ENCODE data around the gene BACH2. TPM values are rescaled to one million over a fixed set of nuclear protein-coding genes. Genes with fewer than 3 reads are reported as not detected.

The BACH2 gene
- total RNA-seq, 2 donors from 2014 or later, result 5.2 to 5.7 TPM

DNA sequence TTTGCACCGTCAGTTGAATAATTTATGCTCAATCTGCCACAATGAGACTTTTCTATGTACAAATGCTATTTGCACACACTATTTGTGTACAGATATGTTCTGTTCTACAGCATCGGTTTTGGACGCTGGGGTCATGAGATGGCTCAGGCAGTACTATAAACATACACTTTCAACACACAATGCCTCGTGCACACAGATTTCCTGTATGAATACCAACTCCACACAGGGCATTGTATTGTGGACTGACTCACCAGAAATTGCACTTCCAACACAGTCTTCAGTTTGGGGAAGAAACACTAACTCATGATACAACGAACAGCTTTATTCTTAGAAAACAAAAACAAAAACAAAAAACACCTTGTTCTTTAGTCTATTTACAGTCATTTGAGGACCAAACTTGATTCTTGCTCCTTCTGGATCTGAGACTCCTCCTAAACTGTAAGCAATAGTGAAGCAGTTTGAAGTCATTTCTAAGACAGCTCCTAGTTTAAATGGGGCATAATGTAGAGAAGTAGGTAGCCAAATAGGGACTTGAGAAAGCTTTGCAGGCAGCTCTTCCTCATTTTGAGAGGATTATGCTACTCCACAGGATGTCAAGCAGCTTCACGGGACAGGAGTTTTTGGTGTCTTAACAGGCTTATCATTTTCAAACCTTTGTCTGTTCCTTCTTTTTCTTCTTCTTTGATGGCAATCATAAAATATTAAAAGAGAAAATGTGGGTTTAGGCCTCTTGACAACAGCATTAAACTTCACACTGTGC, 368.7 kb downstream of the BACH2 start:
- no peaks in the 10 kb centered on the region for H3K36me3 ChIP-seq
- TF ChIP-seq POLR2AphosphoS5 (IDR thresholded peaks at IDR 0.05), result no peak
- TF ChIP-seq, protein P1, sequence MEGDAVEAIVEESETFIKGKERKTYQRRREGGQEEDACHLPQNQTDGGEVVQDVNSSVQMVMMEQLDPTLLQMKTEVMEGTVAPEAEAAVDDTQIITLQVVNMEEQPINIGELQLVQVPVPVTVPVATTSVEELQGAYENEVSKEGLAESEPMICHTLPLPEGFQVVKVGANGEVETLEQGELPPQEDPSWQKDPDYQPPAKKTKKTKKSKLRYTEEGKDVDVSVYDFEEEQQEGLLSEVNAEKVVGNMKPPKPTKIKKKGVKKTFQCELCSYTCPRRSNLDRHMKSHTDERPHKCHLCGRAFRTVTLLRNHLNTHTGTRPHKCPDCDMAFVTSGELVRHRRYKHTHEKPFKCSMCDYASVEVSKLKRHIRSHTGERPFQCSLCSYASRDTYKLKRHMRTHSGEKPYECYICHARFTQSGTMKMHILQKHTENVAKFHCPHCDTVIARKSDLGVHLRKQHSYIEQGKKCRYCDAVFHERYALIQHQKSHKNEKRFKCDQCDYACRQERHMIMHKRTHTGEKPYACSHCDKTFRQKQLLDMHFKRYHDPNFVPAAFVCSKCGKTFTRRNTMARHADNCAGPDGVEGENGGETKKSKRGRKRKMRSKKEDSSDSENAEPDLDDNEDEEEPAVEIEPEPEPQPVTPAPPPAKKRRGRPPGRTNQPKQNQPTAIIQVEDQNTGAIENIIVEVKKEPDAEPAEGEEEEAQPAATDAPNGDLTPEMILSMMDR (IDR thresholded peaks at IDR 0.05), result no peak
- no peak for TF ChIP-seq POLR2A (IDR thresholded peaks at IDR 0.05)
- H3K9me3 ChIP-seq, result no peaks in the 10 kb centered on the region
- WGBS, result 84% methylated on average over 6 of the region's 6 CpGs
- H3K4me1 ChIP-seq (replicated peaks), result no peaks in the 10 kb centered on the region
- no peak overlapping the region for H3K27ac ChIP-seq
- no peaks in the 10 kb centered on the region for H3K27me3 ChIP-seq (replicated peaks; ENCODE audit: insufficient read depth)
- no peak overlapping the region for H3K4me3 ChIP-seq
- intact Hi-C loops (cut with DNase I), result no loop called here
- DNase-seq (ENCODE audit: low spot score), result no peak

DNA sequence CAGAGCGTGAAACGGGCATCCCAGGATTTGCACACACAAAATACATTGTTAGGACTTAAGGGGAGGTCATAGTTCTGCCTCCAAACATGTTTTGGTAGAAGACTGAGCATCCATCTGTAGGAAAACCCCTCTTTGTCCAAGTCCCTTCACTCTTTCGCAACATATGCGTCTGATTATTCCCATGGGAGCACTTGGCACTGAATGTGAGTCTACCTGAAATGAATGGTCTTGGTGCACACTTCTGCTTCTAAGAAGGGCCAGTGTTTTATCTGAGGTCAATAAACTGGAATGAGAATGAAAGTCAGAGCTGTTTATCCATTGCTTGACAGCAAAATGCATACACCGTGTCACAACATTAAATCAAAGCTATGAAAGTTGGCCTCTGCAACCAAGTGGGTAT, 369.4 kb downstream of the BACH2 start:
- Histone ChIP-seq H3K27ac (no peak overlapping the region), H3K36me3 (no peaks in the 10 kb centered on the region), H3K27me3 (replicated peaks; ENCODE audit: insufficient read depth) (no peaks in the 10 kb centered on the region), H3K9me3 (no peaks in the 10 kb centered on the region), H3K4me3 (no peak overlapping the region), H3K4me1 (replicated peaks) (no peaks in the 10 kb centered on the region)
- WGBS, result 96% methylated on average over 5 of the region's 5 CpGs
- no peak for DNase-seq (ENCODE audit: low spot score)
- intact Hi-C loops (cut with DNase I), result no loop called here
- TF ChIP-seq, protein P1 (IDR thresholded peaks at IDR 0.05), result no peak
- TF ChIP-seq POLR2AphosphoS5 (IDR thresholded peaks at IDR 0.05), result no peak
- no peak for TF ChIP-seq POLR2A (IDR thresholded peaks at IDR 0.05)

DNA sequence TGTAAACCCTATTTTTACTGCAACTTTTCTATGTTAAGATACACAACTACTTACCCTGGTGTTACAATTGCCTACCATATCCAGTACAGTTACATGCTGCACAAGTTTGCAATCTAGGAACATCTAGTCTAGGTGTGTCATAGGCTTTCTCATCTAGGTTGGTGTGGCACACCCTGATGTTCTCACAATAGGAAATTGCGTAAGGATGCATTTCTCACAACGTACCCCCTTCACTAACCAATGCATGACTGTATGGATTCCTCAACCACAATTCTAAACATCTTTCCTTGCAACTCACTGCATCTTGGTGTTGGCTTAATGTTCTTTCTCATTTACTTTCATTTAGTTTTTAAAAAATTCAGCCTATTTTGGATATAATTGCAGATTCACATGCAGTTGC, 370.8 kb downstream of the BACH2 start:
- H3K27ac ChIP-seq, result no peak overlapping the region
- H3K9me3 ChIP-seq, result no peaks in the 10 kb centered on the region
- TF ChIP-seq POLR2A (IDR thresholded peaks at IDR 0.05), result no peak
- no peak for TF ChIP-seq POLR2AphosphoS5 (IDR thresholded peaks at IDR 0.05)
- TF ChIP-seq, protein P1 (IDR thresholded peaks at IDR 0.05), result no peak
- 83% methylated on average over 2 of the region's 2 CpGs for WGBS
- H3K36me3 ChIP-seq, result no peaks in the 10 kb centered on the region
- DNase-seq (ENCODE audit: low spot score), result no peak
- no peak overlapping the region for H3K4me3 ChIP-seq
- H3K27me3 ChIP-seq (replicated peaks; ENCODE audit: insufficient read depth), result no peaks in the 10 kb centered on the region
- intact Hi-C loops (cut with DNase I), result no loop called here
- H3K4me1 ChIP-seq (replicated peaks), result no peaks in the 10 kb centered on the region

DNA sequence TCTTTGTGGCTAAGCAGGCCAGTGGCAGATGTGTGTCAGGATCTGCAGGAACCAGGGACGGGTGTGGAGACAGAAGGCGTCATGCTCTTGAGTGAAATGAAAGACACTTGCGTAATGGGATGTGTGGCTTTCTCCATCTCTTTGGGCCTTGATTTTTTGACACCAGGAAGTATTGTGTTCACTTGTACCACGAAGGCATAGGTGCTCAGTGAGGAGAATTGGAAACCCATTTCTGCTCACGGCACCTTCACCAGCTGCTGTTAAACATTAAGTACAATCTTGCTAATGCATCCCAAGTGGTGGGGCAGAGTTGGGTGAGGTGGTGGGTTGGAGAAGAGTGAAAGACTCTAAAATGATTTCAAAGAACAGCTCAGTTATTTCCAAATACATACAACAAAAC, 372.4 kb downstream of the BACH2 start:
- no peaks in the 10 kb centered on the region for H3K36me3 ChIP-seq
- 71% methylated on average over 5 of the region's 5 CpGs for WGBS
- no peaks in the 10 kb centered on the region for H3K9me3 ChIP-seq
- DNase-seq (ENCODE audit: low spot score), result no peak
- TF ChIP-seq POLR2A (IDR thresholded peaks at IDR 0.05) (no peak), POLR2AphosphoS5 (IDR thresholded peaks at IDR 0.05) (no peak)
- TF ChIP-seq, protein P1 (IDR thresholded peaks at IDR 0.05), result no peak
- H3K27me3 ChIP-seq (replicated peaks; ENCODE audit: insufficient read depth), result no peaks in the 10 kb centered on the region
- intact Hi-C loops (cut with DNase I), result no loop called here
- H3K27ac ChIP-seq, result no peak overlapping the region
- no peaks in the 10 kb centered on the region for H3K4me1 ChIP-seq (replicated peaks)
- H3K4me3 ChIP-seq, result no peak overlapping the region

DNA sequence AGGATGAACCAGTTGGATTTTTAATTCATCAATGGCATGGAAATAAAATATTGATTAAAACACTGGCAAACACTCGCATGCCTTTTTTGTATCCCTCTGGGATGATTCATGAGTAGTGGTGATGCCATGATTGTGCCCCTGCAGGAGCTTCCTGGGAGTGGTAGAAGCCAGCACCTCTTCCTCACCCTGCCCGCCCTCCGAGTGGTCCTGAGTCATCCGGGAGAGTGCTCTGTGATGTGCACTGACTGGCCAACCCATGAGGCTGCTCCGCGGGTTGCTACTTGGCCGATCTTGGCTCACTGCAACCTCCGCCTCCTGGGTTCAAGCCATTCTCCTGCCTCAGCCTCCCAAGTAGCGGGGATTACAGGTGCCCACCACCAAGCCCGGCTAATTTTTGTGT, 375.0 kb downstream of the BACH2 start:
- Histone ChIP-seq H3K27me3 (replicated peaks; ENCODE audit: insufficient read depth) (no peaks in the 10 kb centered on the region), H3K4me3 (no peak overlapping the region), H3K9me3 (no peaks in the 10 kb centered on the region), H3K4me1 (replicated peaks) (no peaks in the 10 kb centered on the region), H3K36me3 (no peaks in the 10 kb centered on the region), H3K27ac (no peak overlapping the region)
- no peak for DNase-seq (ENCODE audit: low spot score)
- intact Hi-C loops (cut with DNase I), result no loop called here
- TF ChIP-seq POLR2AphosphoS5 (IDR thresholded peaks at IDR 0.05) (no peak), POLR2A (IDR thresholded peaks at IDR 0.05) (no peak)
- TF ChIP-seq, protein P1 (IDR thresholded peaks at IDR 0.05), result no peak
- WGBS, result 95% methylated on average over 10 of the region's 10 CpGs
